Measurements from ENCODE around the gene CLDN2.
A peak's percentile ranks its signal among the peaks of the same experiment; 100 is the strongest.
"Not testable (repeated sequence)": the region's sequence is repeated elsewhere in the genome, so short reads cannot be mapped to it uniquely, and the experiment has no call there.

CLDN2 gene

DNA sequence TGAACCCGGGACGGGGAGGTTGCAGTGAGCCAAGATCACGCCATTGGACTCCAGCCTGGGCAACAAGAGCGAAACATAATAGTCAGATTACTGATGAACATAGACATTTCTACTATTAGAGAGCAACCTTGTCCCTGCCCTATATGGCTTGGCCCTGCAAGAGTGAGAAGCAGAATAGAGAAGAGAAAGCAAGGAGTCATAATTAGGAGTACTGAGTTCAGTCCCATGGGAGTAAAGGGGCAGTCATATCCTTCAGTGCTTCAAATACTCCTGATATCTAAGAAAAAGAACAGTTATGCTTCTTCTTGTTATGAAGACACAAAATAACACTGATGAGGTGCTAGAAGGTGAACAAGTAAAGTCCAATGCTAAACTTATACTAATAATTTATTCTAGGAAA is 33.8 kb downstream of the CLDN2 start:
- FAIRE-seq (no peak), DNase-seq (ENCODE audit: insufficient read length, low spot score) (no peak)
- TF ChIP-seq, protein P1, sequence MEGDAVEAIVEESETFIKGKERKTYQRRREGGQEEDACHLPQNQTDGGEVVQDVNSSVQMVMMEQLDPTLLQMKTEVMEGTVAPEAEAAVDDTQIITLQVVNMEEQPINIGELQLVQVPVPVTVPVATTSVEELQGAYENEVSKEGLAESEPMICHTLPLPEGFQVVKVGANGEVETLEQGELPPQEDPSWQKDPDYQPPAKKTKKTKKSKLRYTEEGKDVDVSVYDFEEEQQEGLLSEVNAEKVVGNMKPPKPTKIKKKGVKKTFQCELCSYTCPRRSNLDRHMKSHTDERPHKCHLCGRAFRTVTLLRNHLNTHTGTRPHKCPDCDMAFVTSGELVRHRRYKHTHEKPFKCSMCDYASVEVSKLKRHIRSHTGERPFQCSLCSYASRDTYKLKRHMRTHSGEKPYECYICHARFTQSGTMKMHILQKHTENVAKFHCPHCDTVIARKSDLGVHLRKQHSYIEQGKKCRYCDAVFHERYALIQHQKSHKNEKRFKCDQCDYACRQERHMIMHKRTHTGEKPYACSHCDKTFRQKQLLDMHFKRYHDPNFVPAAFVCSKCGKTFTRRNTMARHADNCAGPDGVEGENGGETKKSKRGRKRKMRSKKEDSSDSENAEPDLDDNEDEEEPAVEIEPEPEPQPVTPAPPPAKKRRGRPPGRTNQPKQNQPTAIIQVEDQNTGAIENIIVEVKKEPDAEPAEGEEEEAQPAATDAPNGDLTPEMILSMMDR (IDR thresholded peaks at IDR 0.05; ENCODE audit: insufficient read depth, missing control alignments) = no peak

GRCh38 chrX:106955004-106955772 is 35.0 kb downstream of the CLDN2 start:
- TF ChIP-seq, protein P1 (IDR thresholded peaks at IDR 0.05; ENCODE audit: insufficient read depth, missing control alignments) = no peak
- DNase-seq (ENCODE audit: insufficient read length, low spot score) (no peak), FAIRE-seq (no peak)

DNA sequence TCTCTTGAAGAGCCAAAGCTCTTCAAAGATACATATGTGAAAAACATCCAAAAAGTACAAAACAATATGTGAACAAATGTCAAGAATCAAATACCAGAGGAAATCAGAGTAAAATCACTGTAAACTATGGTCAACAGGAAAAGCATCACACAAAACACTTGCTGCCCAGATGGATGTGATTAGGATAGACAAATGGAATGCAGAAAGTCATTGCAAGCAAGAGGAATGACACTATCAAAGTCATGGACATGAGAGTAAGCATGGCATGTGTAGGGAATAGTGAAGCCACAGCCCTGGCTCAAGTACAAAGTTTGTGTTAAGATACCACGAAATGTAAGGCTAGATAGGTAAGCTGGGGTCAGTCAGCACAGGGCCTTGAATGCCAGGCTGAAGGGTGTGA is 37.7 kb downstream of the CLDN2 start:
- no peak for FAIRE-seq
- no peak for DNase-seq (ENCODE audit: insufficient read length, low spot score)
- TF ChIP-seq, protein P1 (IDR thresholded peaks at IDR 0.05; ENCODE audit: insufficient read depth, missing control alignments) = no peak

- TF ChIP-seq, protein P1 (IDR thresholded peaks at IDR 0.05; ENCODE audit: insufficient read depth, missing control alignments) = peak; percentile 5
- DNase-seq (ENCODE audit: insufficient read length, low spot score) = no peak
- no peak for FAIRE-seq
Observed at GRCh38 chrX:106959901-106960300, 39.7 kb downstream of the CLDN2 start.

GRCh38 chrX:106963111-106963510 is 42.9 kb downstream of the CLDN2 start:
- no peak for DNase-seq (ENCODE audit: insufficient read length, low spot score)
- FAIRE-seq = no peak
- TF ChIP-seq, protein P1 (IDR thresholded peaks at IDR 0.05; ENCODE audit: insufficient read depth, missing control alignments) = no peak

DNA sequence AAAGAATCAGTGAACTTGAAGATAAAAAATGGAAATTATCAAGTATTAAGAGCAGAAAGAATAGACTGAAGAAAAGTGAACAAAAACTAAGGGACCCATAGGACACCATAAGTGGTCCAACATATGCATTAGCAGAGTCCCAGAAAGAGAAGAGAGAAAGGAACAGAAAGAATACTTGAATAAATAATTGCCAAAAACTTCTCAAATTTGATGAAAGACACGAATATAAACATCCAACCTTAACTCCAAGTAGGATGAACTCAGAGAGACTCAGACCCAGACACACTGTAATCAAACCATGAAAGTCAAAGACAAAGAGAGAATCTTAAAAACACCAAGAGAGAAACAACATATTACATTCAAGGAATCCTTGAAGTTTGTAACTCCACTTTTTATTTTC is 44.1 kb downstream of the CLDN2 start:
- DNase-seq (ENCODE audit: insufficient read length, low spot score) = no peak
- no peak for FAIRE-seq
- TF ChIP-seq, protein P1 (IDR thresholded peaks at IDR 0.05; ENCODE audit: insufficient read depth, missing control alignments) = no peak

DNA sequence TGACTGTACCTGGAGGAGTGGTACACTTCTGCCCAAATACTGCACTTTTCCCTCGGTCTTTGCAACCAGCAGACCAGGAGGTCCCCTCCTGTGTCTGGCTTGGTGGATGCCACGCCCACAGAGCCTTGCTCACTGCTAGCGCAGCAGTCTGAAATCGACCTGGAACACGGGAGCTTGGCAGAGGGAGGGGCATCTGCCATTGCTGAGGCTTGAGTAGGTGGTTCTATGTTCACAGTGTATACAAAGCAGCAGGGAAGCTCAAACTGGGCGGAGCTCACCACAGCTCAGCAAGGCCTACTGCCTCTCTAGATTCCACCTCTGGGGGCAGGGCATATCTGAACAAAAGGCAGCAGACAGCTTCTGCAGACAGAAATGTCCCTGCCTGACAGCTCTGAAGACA is 46.3 kb downstream of the CLDN2 start:
- FAIRE-seq = not testable (repeated sequence)

More for the DNA sequence above, 46.3 kb downstream of the CLDN2 start:
- not testable (repeated sequence) for DNase-seq (ENCODE audit: insufficient read length, low spot score)
